ENCODE data around the gene PRR32.

DNA sequence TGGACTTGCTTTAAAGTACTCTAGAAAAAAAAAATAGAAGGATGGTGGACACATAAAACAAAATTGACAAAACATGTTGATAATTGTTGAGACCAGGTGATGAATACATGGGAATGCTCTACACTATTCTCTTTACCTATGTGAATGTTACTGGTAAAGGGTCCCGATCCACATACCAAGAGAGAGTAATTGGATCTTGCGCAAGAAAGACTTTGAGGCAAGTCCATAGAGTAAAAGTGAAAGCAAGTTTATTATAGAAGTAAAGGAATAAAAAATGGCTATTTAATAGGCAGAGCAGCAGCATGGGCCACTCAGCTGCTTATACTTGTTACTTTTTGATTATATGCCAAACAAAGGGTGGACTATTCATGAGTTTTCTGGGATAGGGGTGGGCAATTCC is 34.0 kb upstream of the PRR32 start:
- TF ChIP-seq, protein P1, sequence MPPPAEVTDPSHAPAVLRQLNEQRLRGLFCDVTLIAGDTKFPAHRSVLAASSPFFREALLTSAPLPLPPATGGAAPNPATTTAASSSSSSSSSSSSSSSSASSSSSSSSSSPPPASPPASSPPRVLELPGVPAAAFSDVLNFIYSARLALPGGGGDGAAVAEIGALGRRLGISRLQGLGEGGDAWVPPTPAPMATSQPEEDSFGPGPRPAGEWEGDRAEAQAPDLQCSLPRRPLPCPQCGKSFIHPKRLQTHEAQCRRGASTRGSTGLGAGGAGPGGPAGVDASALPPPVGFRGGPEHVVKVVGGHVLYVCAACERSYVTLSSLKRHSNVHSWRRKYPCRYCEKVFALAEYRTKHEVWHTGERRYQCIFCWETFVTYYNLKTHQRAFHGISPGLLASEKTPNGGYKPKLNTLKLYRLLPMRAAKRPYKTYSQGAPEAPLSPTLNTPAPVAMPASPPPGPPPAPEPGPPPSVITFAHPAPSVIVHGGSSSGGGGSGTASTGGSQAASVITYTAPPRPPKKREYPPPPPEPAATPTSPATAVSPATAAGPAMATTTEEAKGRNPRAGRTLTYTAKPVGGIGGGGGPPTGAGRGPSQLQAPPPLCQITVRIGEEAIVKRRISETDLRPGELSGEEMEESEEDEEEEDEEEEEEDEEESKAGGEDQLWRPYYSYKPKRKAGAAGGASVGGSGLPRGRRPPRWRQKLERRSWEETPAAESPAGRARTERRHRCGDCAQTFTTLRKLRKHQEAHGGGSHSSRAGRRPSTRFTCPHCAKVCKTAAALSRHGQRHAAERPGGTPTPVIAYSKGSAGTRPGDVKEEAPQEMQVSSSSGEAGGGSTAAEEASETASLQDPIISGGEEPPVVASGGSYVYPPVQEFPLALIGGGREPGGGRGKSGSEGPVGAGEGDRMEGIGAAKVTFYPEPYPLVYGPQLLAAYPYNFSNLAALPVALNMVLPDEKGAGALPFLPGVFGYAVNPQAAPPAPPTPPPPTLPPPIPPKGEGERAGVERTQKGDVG (CRISPR knock-in tag; IDR thresholded peaks at IDR 0.05; ENCODE audit: borderline replicate concordance): no peak
- TF ChIP-seq, protein P2, sequence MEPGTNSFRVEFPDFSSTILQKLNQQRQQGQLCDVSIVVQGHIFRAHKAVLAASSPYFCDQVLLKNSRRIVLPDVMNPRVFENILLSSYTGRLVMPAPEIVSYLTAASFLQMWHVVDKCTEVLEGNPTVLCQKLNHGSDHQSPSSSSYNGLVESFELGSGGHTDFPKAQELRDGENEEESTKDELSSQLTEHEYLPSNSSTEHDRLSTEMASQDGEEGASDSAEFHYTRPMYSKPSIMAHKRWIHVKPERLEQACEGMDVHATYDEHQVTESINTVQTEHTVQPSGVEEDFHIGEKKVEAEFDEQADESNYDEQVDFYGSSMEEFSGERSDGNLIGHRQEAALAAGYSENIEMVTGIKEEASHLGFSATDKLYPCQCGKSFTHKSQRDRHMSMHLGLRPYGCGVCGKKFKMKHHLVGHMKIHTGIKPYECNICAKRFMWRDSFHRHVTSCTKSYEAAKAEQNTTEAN (CRISPR knock-in tag; conservative IDR thresholded peaks at IDR 0.05): no peak
- TF ChIP-seq RXRA (CRISPR knock-in tag; IDR thresholded peaks at IDR 0.05): no peak
